ENCODE data around the gene ZBTB14. TPM values are rescaled to one million over a fixed set of nuclear protein-coding genes. Genes with fewer than 3 reads are reported as not detected.

ZBTB14 gene
- total RNA-seq, result 14.0 and 20.7 TPM in 2 replicates

GRCh38 chr18:5295231-5295920 is at the start of gene ZBTB14:
ZBTB14 (minus strand) TSS chr18:5295726; CDS start chr18:5293246, 2,480 bp downstream.

Other genes with a start within 250 kb of the ZBTB14 start
- gene AKAIN1, start 98.5 kb downstream of the ZBTB14 start, total RNA-seq, result not detected in 2 replicates
- 31.4 and 60.9 TPM in 2 replicates for gene EPB41L3, start 248.3 kb upstream of the ZBTB14 start, total RNA-seq